COR-L47 (cell line): ENCODE data around the gene CTBS.
A peak's percentile ranks its signal among the peaks of the same experiment; 100 is the strongest.
"Not testable (repeated sequence)": the region's sequence is repeated elsewhere in the genome, so short reads cannot be mapped to it uniquely, and the experiment has no call there.

Experiments used
- DNase-seq: peaks from one replicate; lab custom pipeline; 2025; lab: John Stamatoyannopoulos, UW

CTBS gene

DNA sequence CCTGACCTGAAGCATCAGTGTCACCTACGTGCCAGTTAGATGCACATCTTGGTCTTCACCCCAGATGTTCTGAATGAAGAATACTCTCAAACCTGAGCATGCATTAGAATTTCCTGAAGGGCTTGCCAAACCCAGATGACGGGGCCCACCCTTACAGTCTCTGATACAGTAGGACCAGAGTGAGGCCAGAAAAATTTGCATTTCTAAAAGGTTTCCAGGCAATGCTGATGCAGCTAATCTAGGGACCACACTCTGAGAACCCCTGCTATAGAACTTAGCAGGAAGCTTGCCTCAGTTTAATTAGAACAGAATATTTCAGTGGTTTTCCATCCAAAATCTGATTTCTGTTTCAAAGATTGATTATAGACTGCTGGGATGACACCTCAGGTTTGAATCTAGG is 9.9 kb upstream of the CTBS start:
- no peak for DNase-seq

GRCh38 chr1:84583648-84584047 is 9.4 kb upstream of the CTBS start:
- no peak for DNase-seq

GRCh38 chr1:84582802-84583587 is 8.8 kb upstream of the CTBS start:
- DNase-seq: peak; percentile 45

DNA sequence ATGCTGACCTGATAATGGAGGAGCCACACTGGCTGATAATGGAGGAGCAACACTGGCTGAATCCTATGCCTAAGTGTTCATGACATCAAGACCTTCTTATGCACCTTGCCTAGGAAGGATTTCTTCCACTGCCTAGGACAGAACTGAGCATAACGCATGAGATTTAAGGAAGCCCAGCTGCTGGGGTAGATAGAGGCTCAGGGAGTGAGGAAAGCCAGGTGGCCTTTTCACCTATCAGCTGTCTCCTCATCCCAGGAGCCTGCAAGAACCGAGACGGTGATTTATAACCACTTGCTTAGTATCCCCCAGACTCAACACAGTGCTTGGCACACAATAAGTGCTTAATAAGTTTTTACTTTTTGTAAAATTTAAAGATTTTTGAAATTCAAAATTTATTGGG is 7.4 kb upstream of the CTBS start:
- DNase-seq: no peak

GRCh38 chr1:84574936-84575335 is 696 bp upstream of the CTBS start:
- DNase-seq: no peak

DNA sequence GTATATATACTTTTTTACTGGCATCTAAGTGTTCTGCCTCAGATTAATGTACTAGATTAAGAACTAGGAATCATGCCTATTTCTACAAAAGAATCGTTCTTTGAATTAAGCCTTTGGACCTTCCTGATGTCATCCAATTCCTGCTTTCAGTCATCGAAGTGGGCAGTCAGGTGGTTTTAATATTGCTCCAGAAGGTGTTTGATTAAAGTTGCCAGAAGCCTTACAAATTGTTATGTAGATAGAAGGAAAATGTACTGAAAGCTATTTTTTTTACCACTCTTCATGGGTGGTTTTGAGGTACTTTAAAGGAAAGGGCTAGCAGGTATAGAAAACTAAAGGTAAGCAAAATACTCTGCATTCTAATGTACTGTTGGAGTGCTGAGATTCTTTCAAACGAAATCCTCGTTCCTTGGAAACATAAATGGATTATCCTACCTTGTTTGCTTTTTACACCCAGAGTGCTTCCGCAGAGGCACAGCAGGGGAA is 716 bp downstream of the CTBS start:
- no peak for DNase-seq

GRCh38 chr1:84571150-84571535 is 3.1 kb downstream of the CTBS start:
- DNase-seq: no peak

DNA sequence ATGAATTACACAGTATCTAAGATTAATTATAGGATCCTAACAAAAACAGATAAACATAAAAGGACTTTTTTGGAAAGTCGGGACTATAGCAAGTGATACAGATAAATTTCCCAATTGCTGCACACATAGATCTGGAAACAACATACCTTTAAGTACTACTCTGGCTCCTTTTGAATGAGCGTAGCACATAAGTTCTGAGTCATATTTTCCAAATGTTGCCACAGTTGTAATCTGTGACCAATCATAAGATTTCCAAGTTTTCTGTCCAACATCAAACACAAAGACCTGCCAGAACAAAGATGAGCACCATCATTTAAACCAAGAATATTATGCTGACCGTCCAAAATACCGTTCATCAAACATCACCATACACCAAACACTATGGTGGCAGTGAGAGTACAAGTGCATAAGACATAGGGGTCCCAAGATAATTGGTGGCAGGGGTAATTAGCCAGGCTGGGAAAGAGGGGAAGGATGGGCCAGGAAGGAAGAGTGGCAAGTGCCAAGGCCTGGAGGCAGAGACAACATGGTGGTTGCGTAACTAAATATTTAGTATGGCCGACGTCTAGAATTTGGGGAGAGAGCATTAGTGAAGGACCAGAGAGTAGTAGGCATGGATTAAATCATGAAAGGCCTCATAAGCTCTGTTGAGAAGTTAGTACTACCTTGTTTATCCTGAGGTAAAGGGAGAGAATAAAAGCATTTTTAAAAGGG is 3.6 kb downstream of the CTBS start:
- no peak for DNase-seq

GRCh38 chr1:84569216-84569615 is 5.0 kb downstream of the CTBS start:
- DNase-seq: no peak

GRCh38 chr1:84550826-84551225 is 23.4 kb downstream of the CTBS start:
- no peak for DNase-seq

GRCh38 chr1:84541679-84542078 is 32.6 kb downstream of the CTBS start:
- peak; percentile 5 for DNase-seq

GRCh38 chr1:84540759-84541158 is 33.5 kb downstream of the CTBS start:
- no peak for DNase-seq

- no peak for DNase-seq
These were observed 34.3 kb downstream of the CTBS start for GRCh38 chr1:84539972-84540371.

GRCh38 chr1:84538599-84538998 is 35.6 kb downstream of the CTBS start:
- no peak for DNase-seq

- peak; percentile 63 for DNase-seq
These were observed 48.5 kb downstream of the CTBS start for GRCh38 chr1:84525779-84526178.

DNA sequence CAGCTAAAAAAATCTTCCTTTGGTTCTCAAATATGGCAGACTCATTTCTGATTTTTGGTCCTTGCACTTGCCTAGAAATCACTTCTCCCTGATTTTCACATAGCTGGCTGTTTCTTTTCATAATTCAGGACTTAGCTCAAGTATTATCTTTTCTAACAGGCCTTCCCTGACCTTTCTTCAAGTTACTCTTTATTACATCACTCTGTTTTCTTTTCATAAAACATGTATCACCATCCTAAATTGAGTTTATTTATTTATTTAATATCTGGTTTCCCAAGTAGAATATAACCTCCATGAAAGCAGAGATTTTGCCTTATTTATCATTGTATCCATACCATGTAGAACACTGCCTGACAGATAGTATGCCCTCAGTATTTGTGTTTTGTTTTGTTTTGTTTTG is 49.6 kb downstream of the CTBS start:
- no peak for DNase-seq

- DNase-seq: no peak
These were observed 63.6 kb downstream of the CTBS start for GRCh38 chr1:84510668-84511067.

GRCh38 chr1:84510165-84510564 is 64.1 kb downstream of the CTBS start:
- no peak for DNase-seq

DNA sequence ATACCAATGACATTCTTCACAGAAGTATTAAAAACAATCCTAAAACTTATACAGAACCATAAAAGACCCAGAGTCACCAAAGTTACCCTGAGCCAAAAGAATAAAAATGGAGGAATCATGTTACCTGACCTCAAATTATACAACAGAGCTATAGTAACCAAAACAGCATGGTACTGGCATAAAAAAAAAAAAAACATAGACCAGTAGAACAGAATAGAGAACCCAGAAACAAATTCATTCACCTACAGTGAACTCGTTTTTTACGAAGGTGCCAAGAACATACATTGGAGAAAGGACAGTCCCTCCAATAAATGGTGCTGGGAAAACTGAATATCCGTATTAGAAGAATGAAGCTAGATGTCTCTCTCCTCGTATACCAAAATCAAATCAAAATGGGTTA is 65.2 kb downstream of the CTBS start:
- DNase-seq: no peak

DNA sequence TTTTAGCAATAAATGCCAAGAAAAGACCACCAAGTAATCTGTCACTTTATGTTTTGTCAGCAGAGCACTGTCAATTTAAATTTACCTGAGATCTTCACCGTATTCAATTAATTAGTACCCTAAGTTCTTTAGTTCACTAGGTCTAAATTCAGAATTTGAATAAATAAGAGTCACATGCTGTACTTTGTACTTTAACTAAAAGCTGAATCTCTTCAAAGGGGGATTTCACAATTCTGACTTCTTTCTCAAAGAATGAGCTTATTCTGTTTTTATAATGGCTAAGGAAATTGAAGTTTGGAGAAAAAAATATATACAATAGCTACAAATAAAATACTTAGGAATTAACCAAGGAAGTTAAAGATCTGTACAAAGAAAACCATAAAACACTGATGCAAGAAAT is 65.7 kb downstream of the CTBS start:
- no peak for DNase-seq

GRCh38 chr1:84507887-84508286 is 66.4 kb downstream of the CTBS start:
- DNase-seq: not testable (repeated sequence)

- no peak for DNase-seq
These were observed 67.3 kb downstream of the CTBS start for GRCh38 chr1:84506729-84507453.
